H1 (cell line): Measurements from ENCODE around the gene ETV1. TPM values are rescaled to one million over a fixed set of nuclear protein-coding genes. Genes with fewer than 3 reads are reported as not detected.
A peak's percentile ranks its signal among the peaks of the same experiment; 100 is the strongest.

Experiments used
- CTCF ChIA-PET: fragments of 300-600 bp; sonication (Branson Sonifier 250); formaldehyde crosslinking; loops from one replicate; lab custom pipeline; 2021; ENCODE audit not compliant: partially characterized antibody; lab: Charles Lee
- POLR2A ChIA-PET: fragments of 300-600 bp; sonication (Branson Sonifier 250); formaldehyde crosslinking; loops from one replicate; lab custom pipeline; 2021; ENCODE audit warnings: inconsistent platforms; ENCODE audit not compliant: partially characterized antibody; lab: Charles Lee
- DNase-seq, 2 experiments: peaks; one replicate each; pipeline versions ENCODE4 v3.0.0 to v3.0.0-alpha.2; 2010 to 2022; ENCODE audit warnings: low spot score in 2 of 2, low read depth in 1 of 2, mixed read lengths in 1 of 2
- FAIRE-seq: peaks from 2 replicates; lab custom pipeline; 2011; peaks lifted over from hg19 to GRCh38; lab: Jason Lieb, UNC
- H2AFZ ChIP-seq: 2 replicates; pipeline ENCODE4 v1.8.1; 2012; ENCODE audit warnings: low read length, inconsistent platforms
- H2AK5ac ChIP-seq: 2 replicates; pipeline ENCODE4 v1.6.1; 2013; ENCODE audit warnings: low read depth, low read length
- H2BK120ac ChIP-seq: replicated peaks from 2 replicates; pipeline ENCODE3; 2013; ENCODE audit warnings: low read depth, low read length, inconsistent platforms
- H2BK12ac ChIP-seq: 2 replicates; pipeline ENCODE4 v1.6.1; 2013; ENCODE audit warnings: low read depth, low read length
- H2BK15ac ChIP-seq: 2 replicates; pipeline ENCODE4 v1.6.1; 2013; ENCODE audit warnings: low read length
- H2BK20ac ChIP-seq: 2 replicates; pipeline ENCODE4 v1.6.1; 2013; ENCODE audit warnings: low read length
- H2BK5ac ChIP-seq: 2 replicates; pipeline ENCODE4 v1.6.1; 2013; ENCODE audit warnings: low read depth, low read length
- H3K14ac ChIP-seq: 2 replicates; pipeline ENCODE4 v1.6.1; 2013; ENCODE audit warnings: inconsistent platforms; ENCODE audit not compliant: insufficient read length
- H3K18ac ChIP-seq: 2 replicates; pipeline ENCODE4 v1.6.1; 2013; ENCODE audit warnings: low read length; ENCODE audit errors: extremely low read depth
- H3K23ac ChIP-seq: 2 replicates; pipeline ENCODE4 v1.6.1; 2013; ENCODE audit warnings: inconsistent platforms; ENCODE audit not compliant: insufficient read length
- H3K23me2 ChIP-seq: 2 replicates; pipeline ENCODE4 v1.6.1; 2013; ENCODE audit warnings: low read depth, low read length
- H3K27ac ChIP-seq: 2 replicates; pipeline ENCODE4 v1.6.1; 2011; ENCODE audit warnings: low read depth, low read length, inconsistent platforms
- H3K27me3 ChIP-seq, 4 experiments: replicated peaks in 1 of 4; 1 replicate in 1 of 4; 2 replicates in 3 of 4; pipeline versions ENCODE4 v1.6.1 to v1.8.1; 2011 to 2013; ENCODE audit warnings: low read length in 3 of 4, mild to moderate bottlenecking in 3 of 4, inconsistent platforms in 2 of 4, mixed read lengths in 2 of 4, moderate library complexity in 1 of 4; ENCODE audit not compliant: control insufficient read depth in 3 of 4, insufficient read depth in 3 of 4; ENCODE audit errors: extremely low read depth in 1 of 4
- H3K36me3 ChIP-seq, 4 experiments: 2 replicates each; pipeline versions ENCODE4 v1.6.1 to v1.8.1; 2011 to 2013; ENCODE audit warnings: mild to moderate bottlenecking in 4 of 4, low read length in 3 of 4, moderate library complexity in 2 of 4, control low read depth in 1 of 4, inconsistent platforms in 1 of 4; ENCODE audit not compliant: insufficient read depth in 4 of 4, control insufficient read depth in 2 of 4
- H3K4ac ChIP-seq: replicated peaks from 2 replicates; pipeline ENCODE3; 2013; ENCODE audit warnings: low read length, low read depth, mixed read lengths, inconsistent platforms; ENCODE audit not compliant: insufficient read length
- H3K4me1 ChIP-seq, 4 experiments: replicated peaks in 1 of 4; 1 replicate in 1 of 4; 2 replicates in 3 of 4; pipeline versions ENCODE4 v1.6.1 to v1.8.1; 2011 to 2013; ENCODE audit warnings: low read length in 3 of 4, inconsistent platforms in 2 of 4, mixed read lengths in 1 of 4; ENCODE audit not compliant: insufficient read depth in 4 of 4, control insufficient read depth in 3 of 4
- H3K4me2 ChIP-seq, 2 experiments: 2 replicates each; pipeline versions ENCODE4 v1.6.1 to v1.8.1; 2011 to 2013; ENCODE audit warnings: low read depth in 2 of 2, low read length in 2 of 2, control low read depth in 1 of 2, inconsistent platforms in 1 of 2, mild to moderate bottlenecking in 1 of 2; ENCODE audit not compliant: insufficient read depth in 1 of 2
- H3K4me3 ChIP-seq, 4 experiments: fragments of 200-600, 300-600 bp in 1 of 4; sonication (generic), shearing (Covaris generic), sonication (Bioruptor Twin) in 1 of 4; 2 replicates each; pipeline versions ENCODE4 v1.5.1 to v1.8.1; 2011 to 2016; ENCODE audit warnings: low read length in 4 of 4, low read depth in 3 of 4, control low read depth in 2 of 4, inconsistent platforms in 2 of 4, mild to moderate bottlenecking in 2 of 4, mixed read lengths in 1 of 4, moderate library complexity in 1 of 4; ENCODE audit not compliant: insufficient read depth in 2 of 4; ENCODE audit errors: extremely low read depth in 1 of 4
- H3K56ac ChIP-seq: replicated peaks from 2 replicates; pipeline ENCODE3; 2013; ENCODE audit warnings: low read depth, mild to moderate bottlenecking, mixed read lengths, low read length, inconsistent platforms; ENCODE audit not compliant: insufficient read length
- H3K79me1 ChIP-seq: 2 replicates; pipeline ENCODE4 v1.6.1; 2013; ENCODE audit warnings: low read depth, low read length, control low read depth
- H3K79me2 ChIP-seq, 2 experiments: 2 replicates each; pipeline versions ENCODE4 v1.6.1 to v1.8.1; 2012 to 2013; ENCODE audit warnings: low read length in 2 of 2, mild to moderate bottlenecking in 2 of 2, inconsistent platforms in 1 of 2; ENCODE audit not compliant: insufficient read depth in 2 of 2, control insufficient read depth in 1 of 2
- H3K9ac ChIP-seq, 4 experiments: replicated peaks in 1 of 4; 1 replicate in 1 of 4; 2 replicates in 3 of 4; pipeline versions ENCODE4 v1.6.1 to v1.8.1; 2011 to 2013; ENCODE audit warnings: low read depth in 3 of 4, low read length in 3 of 4, control low read depth in 2 of 4, mild to moderate bottlenecking in 2 of 4, moderate library complexity in 2 of 4, inconsistent platforms in 1 of 4; ENCODE audit errors: extremely low read depth in 1 of 4
- H3K9me3 ChIP-seq, 2 experiments: 2 replicates each; pipeline versions ENCODE4 v1.6.1 to v1.8.1; 2012 to 2013; ENCODE audit warnings: mild to moderate bottlenecking in 2 of 2, moderate library complexity in 2 of 2, control low read depth in 1 of 2, inconsistent platforms in 1 of 2, low read depth in 1 of 2, low read length in 1 of 2, mixed read lengths in 1 of 2; ENCODE audit not compliant: insufficient read depth in 2 of 2
- H4K20me1 ChIP-seq, 2 experiments: replicated peaks in 1 of 2; 2 replicates each; pipeline versions ENCODE3 to v1.8.1; 2011 to 2013; ENCODE audit warnings: inconsistent platforms in 2 of 2, low read length in 2 of 2, mild to moderate bottlenecking in 1 of 2; ENCODE audit not compliant: insufficient read depth in 2 of 2, control insufficient read depth in 1 of 2
- H4K5ac ChIP-seq: 2 replicates; pipeline ENCODE4 v1.6.1; 2013; ENCODE audit warnings: low read length, low read depth, mixed read lengths, inconsistent platforms; ENCODE audit not compliant: insufficient read length
- H4K8ac ChIP-seq: 2 replicates; pipeline ENCODE4 v1.8.0; 2013; ENCODE audit warnings: mild to moderate bottlenecking, moderate library complexity, low read length, inconsistent platforms; ENCODE audit not compliant: insufficient read depth; ENCODE audit errors: extremely low read depth
- H4K91ac ChIP-seq: replicated peaks from 2 replicates; pipeline ENCODE3; 2013; ENCODE audit warnings: low read length, mixed read lengths, inconsistent platforms; ENCODE audit not compliant: insufficient read length
- ASH2L ChIP-seq: fragments of 200-600, 300-600 bp; sonication (generic); IDR thresholded peaks from one replicate; pipeline ENCODE4 v1.7.1; 2017; ENCODE audit warnings: low read length
- EGR1 ChIP-seq: IDR thresholded peaks from 2 replicates; pipeline ENCODE4 v1.6.1; 2011; ENCODE audit warnings: low read depth, low read length, borderline replicate concordance
- EZH2 ChIP-seq: fragments of 200-600 bp; sonication (generic); IDR thresholded peaks from 2 replicates; pipeline ENCODE4 v1.7.1; 2012; ENCODE audit warnings: low read depth, mild to moderate bottlenecking, moderate library complexity, low read length, inconsistent platforms; ENCODE audit not compliant: severe bottlenecking
- KDM5A ChIP-seq: fragments of 200-600 bp; IDR thresholded peaks from 2 replicates; pipeline ENCODE4 v1.7.1; 2012; ENCODE audit warnings: mild to moderate bottlenecking, low read length, inconsistent platforms, mixed read lengths
- POLR2A ChIP-seq, 2 experiments: IDR thresholded peaks; 1 replicate in 1 of 2; 2 replicates in 1 of 2; pipeline ENCODE4 v1.6.1; 2011; ENCODE audit warnings: low read depth in 2 of 2, low read length in 2 of 2, mild to moderate bottlenecking in 2 of 2; ENCODE audit errors: control extremely low read depth in 1 of 2
- POU5F1 ChIP-seq: IDR thresholded peaks from 2 replicates; pipeline ENCODE4 v1.6.1; 2011; ENCODE audit warnings: low read depth, mild to moderate bottlenecking, low read length, moderate library complexity
- TAF1 ChIP-seq: IDR thresholded peaks from 2 replicates; pipeline ENCODE4 v1.6.1; 2011; ENCODE audit warnings: mild to moderate bottlenecking, low read depth, low read length
- YY1 ChIP-seq: IDR thresholded peaks from 2 replicates; pipeline ENCODE4 v1.6.1; 2011; ENCODE audit warnings: low read depth, mild to moderate bottlenecking, low read length
- WGBS, 2 experiments: shearing (Covaris generic) in 1 of 2; methylation state at CpG; one replicate each; pipeline versions ENCODE4 v1.1.6 to v1.1.7; 2013 to 2015; ENCODE audit warnings: low lambda C conversion rate in 2 of 2, mixed read lengths in 2 of 2, inconsistent platforms in 1 of 2, low coverage in 1 of 2, missing lambda C conversion rate in 1 of 2; ENCODE audit not compliant: insufficient replicate concordance in 2 of 2, insufficient coverage in 1 of 2, insufficient read length in 1 of 2; ENCODE audit errors: extremely low coverage in 1 of 2, missing lambda C conversion rate in 1 of 2; 5-methylcytosine and 5-hydroxymethylcytosine counted together
- polyA plus RNA-seq, 7 experiments: library from polyadenylated mRNA; depleted of rRNA in 3 of 7; stranded (reverse) in 5 of 7; unstranded in 2 of 7; fragments of >200 nt in 5 of 7; fragments of 200-250 nt in 2 of 7; gene quantifications; 1 replicate in 5 of 7; 2 replicates in 1 of 7; 4 replicates in 1 of 7; pipeline versions ENCODE4 v1.2.1 to v1.2.3, GENCODE V29; 2011 to 2013; ENCODE audit warnings: missing spikeins in 2 of 7, mixed read lengths in 2 of 7
- total RNA-seq: library from RNA; stranded (reverse); fragmentation: NEBNext Ultra II Directional; extraction: Animal tissue kit (Norgen Biotek cat#: 25700); gene quantifications from 2 replicates; pipeline ENCODE4 v1.2.1, GENCODE V29; 2021
- TF ChIP-seq, protein P1 (sequence below), 3 experiments: IDR thresholded peaks; 1 replicate in 2 of 3; 2 replicates in 1 of 3; pipeline versions ENCODE4 v1.5.1 to v1.6.1; 2011; ENCODE audit warnings: low read length in 3 of 3, mild to moderate bottlenecking in 3 of 3, inconsistent platforms in 2 of 3, low read depth in 1 of 3, moderate library complexity in 1 of 3; ENCODE audit not compliant: insufficient read depth in 1 of 3; ENCODE audit errors: control extremely low read depth in 1 of 3

The ETV1 gene
- total and polyA plus RNA-seq, 2 of the 8 experiments (the other 6 are each of a cell fraction or from before 2014, with no cell fraction given), result 58.3 to 91.2 TPM

GRCh38 chr7:13841284-13841683 is 148.2 kb downstream of the ETV1 start:
- Histone ChIP-seq H2BK5ac (no peak overlapping the region), H3K18ac (no peak overlapping the region), H3K36me3 (no peaks in the 10 kb centered on the region; a peak in 1 of 8 replicates), H3K56ac (no peak overlapping the region), H2BK120ac (no peak overlapping the region), H2BK15ac (no peak overlapping the region), H3K23ac (no peak overlapping the region), H4K20me1 (no peaks in the 10 kb centered on the region), H2AFZ (no peak overlapping the region), H4K91ac (no peak overlapping the region), H3K4ac (no peak overlapping the region), H3K79me1 (no peaks in the 10 kb centered on the region), H3K14ac (no peak overlapping the region), H3K9ac (no peak overlapping the region), H2AK5ac (no peak overlapping the region), H3K4me1 (peaks cover 0 to 6% (median 0%) of the 10 kb centered on the region in 4 experiments; a peak in 1 of 7 replicates), H3K23me2 (no peaks in the 10 kb centered on the region), H3K27me3 (no peaks in the 10 kb centered on the region; a peak in 1 of 7 replicates), H2BK12ac (no peak overlapping the region), H3K4me3 (no peak overlapping the region), H3K4me2 (no peak overlapping the region), H2BK20ac (no peak overlapping the region), H3K79me2 (no peaks in the 10 kb centered on the region), H4K8ac (no peak overlapping the region), H4K5ac (no peak overlapping the region), H3K9me3 (no peaks in the 10 kb centered on the region), H3K27ac (no peak overlapping the region)
- FAIRE-seq (peak; percentile 24), DNase-seq (no peak)
- TF ChIP-seq ASH2L, result no peak
- no peak for TF ChIP-seq KDM5A
- TF ChIP-seq, protein P1, sequence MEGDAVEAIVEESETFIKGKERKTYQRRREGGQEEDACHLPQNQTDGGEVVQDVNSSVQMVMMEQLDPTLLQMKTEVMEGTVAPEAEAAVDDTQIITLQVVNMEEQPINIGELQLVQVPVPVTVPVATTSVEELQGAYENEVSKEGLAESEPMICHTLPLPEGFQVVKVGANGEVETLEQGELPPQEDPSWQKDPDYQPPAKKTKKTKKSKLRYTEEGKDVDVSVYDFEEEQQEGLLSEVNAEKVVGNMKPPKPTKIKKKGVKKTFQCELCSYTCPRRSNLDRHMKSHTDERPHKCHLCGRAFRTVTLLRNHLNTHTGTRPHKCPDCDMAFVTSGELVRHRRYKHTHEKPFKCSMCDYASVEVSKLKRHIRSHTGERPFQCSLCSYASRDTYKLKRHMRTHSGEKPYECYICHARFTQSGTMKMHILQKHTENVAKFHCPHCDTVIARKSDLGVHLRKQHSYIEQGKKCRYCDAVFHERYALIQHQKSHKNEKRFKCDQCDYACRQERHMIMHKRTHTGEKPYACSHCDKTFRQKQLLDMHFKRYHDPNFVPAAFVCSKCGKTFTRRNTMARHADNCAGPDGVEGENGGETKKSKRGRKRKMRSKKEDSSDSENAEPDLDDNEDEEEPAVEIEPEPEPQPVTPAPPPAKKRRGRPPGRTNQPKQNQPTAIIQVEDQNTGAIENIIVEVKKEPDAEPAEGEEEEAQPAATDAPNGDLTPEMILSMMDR (IDR thresholded peaks at IDR 0.05; ENCODE audit: control extremely low read depth in 1 of 3, insufficient read depth in 1 of 3, low read depth in 1 of 3, low read length in 3 of 3), result no peak
- no peak for TF ChIP-seq POLR2A (IDR thresholded peaks at IDR 0.05; ENCODE audit: control extremely low read depth in 1 of 2, low read depth in 2 of 2, low read length in 2 of 2)
- no peak for TF ChIP-seq POU5F1
- no peak for TF ChIP-seq EZH2
- TF ChIP-seq TAF1, result no peak
- no peak for TF ChIP-seq EGR1
- no peak for TF ChIP-seq YY1
- POLR2A ChIA-PET, result no interaction called here
- 86% methylated on average over 2 of the region's 2 CpGs; no CpG with 5 or more reads in 1 of the 2 experiments for WGBS, 2 experiments
- CTCF ChIA-PET, result interaction anchor here (0.7 kb wide), 1 partner anchor 983 kb away, joined by 3 read pairs; no protein-coding TSS in a partner anchor
